ENCODE results near the gene MEGF9.

- TF ChIP-seq CTCF (IDR thresholded peaks at IDR 0.05) (no peak), POLR2A (IDR thresholded peaks at IDR 0.05) (no peak)
Measured at GRCh38 chr9:120659209-120659608, 55.1 kb downstream of the MEGF9 start.

Data from thyroid gland (tissue), 4 donors.